ENCODE results near the gene NUMB. TPM values are rescaled to one million over a fixed set of nuclear protein-coding genes. Genes with fewer than 3 reads are reported as not detected.

NUMB gene
- total and polyA plus RNA-seq, 2 of the 4 experiments (the other 2 are of a cell fraction) = 45.9 to 114 TPM

- H3K14ac ChIP-seq (replicated peaks; ENCODE audit: low read depth, low read length) = peak overlapping the region; percentile 98
- 7% methylated on average over 3 of the region's 14 CpGs; no CpG with 5 or more reads in 1 of the 2 experiments for WGBS, 2 experiments (ENCODE audit: extremely low coverage in 2 of 2, insufficient read length in 1 of 2)
- H3K56ac ChIP-seq (ENCODE audit: extremely low read depth, insufficient read depth, low read length) = peak overlapping the region; percentile 58; the same call in 1 of the 2 replicates
- no peak overlapping the region for H2BK15ac ChIP-seq (ENCODE audit: low read depth, low read length)
- H2AK5ac ChIP-seq (ENCODE audit: low read depth, low read length) = peak overlapping the region; percentile 63
- no peaks in the 10 kb centered on the region for H3K36me3 ChIP-seq (ENCODE audit: control insufficient read depth, insufficient read depth, low read length)
- H2AK9ac ChIP-seq (replicated peaks; ENCODE audit: low read depth, low read length, poor library complexity) = peak overlapping the region; percentile 99
- dilution Hi-C loops (cut with HindIII; ENCODE audit: low sequenced_read_pairs, unreplicated experiment) = loop anchor here (25.0 kb wide), 1 partner anchor 171 kb away; no protein-coding TSS in a partner anchor
- peak overlapping the region; percentile 93 for H3K23ac ChIP-seq (ENCODE audit: low read depth, low read length)
- H2AFZ ChIP-seq (replicated peaks; ENCODE audit: low read length, poor library complexity) = peak overlapping the region; percentile 92
- peak overlapping the region in 1 of 2 experiments; percentile 68; a peak in 1 of 4 replicates for H4K8ac ChIP-seq (ENCODE audit: low read depth in 2 of 2, low read length in 2 of 2)
- H3K27me3 ChIP-seq (ENCODE audit: control insufficient read depth, insufficient read depth, low read length) = no peaks in the 10 kb centered on the region
- no peak for DNase-seq
- ChIA-PET POLR2A (ENCODE audit: unreplicated experiment) (no interaction called here), CTCF (no interaction called here)
- intact Hi-C loops (cut with micrococcal nuclease) = loop anchor here (5.0 kb wide), 1 partner anchor 41 kb away; no protein-coding TSS in a partner anchor
- H3K4ac ChIP-seq (ENCODE audit: low read depth, low read length) = peak overlapping the region; percentile 77
- no TSS peak for BruUV-seq (replicated peaks)
- peak overlapping the region; percentile 59 for H4K91ac ChIP-seq (ENCODE audit: insufficient read depth, low read depth, low read length)
- H4K5ac ChIP-seq (ENCODE audit: low read depth, low read length) = peak overlapping the region; percentile 69; the same call in 1 of the 2 replicates
- 0 out of 2 replicates have a peak overlapping the region, but pooled peaks have one; percentile 51 for H2BK120ac ChIP-seq (ENCODE audit: low read depth, low read length)
- H3K4me3 ChIP-seq (ENCODE audit: insufficient read depth, low read depth, low read length) = peak overlapping the region; percentile 93
- peak; percentile 5 for ATAC-seq (ENCODE audit: low read depth)
- H3K18ac ChIP-seq (ENCODE audit: low read depth, low read length) = peak overlapping the region; percentile 55
- H3K79me1 ChIP-seq (ENCODE audit: low read depth in 1 of 2, low read length in 2 of 2) = peaks cover 0 to 36% of the 10 kb centered on the region in 2 experiments; a peak in 2 of 4 replicates
- H3K9ac ChIP-seq (ENCODE audit: low read depth, low read length) = peak overlapping the region; percentile 94
- H4K20me1 ChIP-seq (ENCODE audit: insufficient read depth, low read length) = peaks cover 18% of the 10 kb centered on the region; the same call in 1 of the 2 replicates
- peak overlapping the region; percentile 92 for H3K27ac ChIP-seq (ENCODE audit: insufficient read depth, low read length)
- H3K4me1 ChIP-seq (ENCODE audit: control insufficient read depth, insufficient read depth, low read length) = peaks cover 11% of the 10 kb centered on the region
- H3K4me2 ChIP-seq (ENCODE audit: low read depth, low read length) = peak overlapping the region; percentile 93
- peaks cover 3% of the 10 kb centered on the region; the same call in 1 of the 2 replicates for H3K9me1 ChIP-seq (ENCODE audit: insufficient read depth, low read length)
- in situ Hi-C loops (cut with MboI; ENCODE audit: low sequenced_read_pairs) = no loop called here
- H2BK20ac ChIP-seq (ENCODE audit: low read depth, low read length) = no peak overlapping the region
- TF ChIP-seq CHD1 (IDR thresholded peaks at IDR 0.05; ENCODE audit: low read depth, low read length) = 0 out of 2 replicates have a peak, but pooled peaks have one; percentile 85
- 0 out of 2 replicates have a peak, but pooled peaks have one; percentile 51 for TF ChIP-seq POLR2A (IDR thresholded peaks at IDR 0.05; ENCODE audit: low read depth, low read length)
- TF ChIP-seq MAZ (IDR thresholded peaks at IDR 0.05; ENCODE audit: borderline replicate concordance, low read depth, low read length) = no peak
- TF ChIP-seq RFX5 (IDR thresholded peaks at IDR 0.05; ENCODE audit: low read depth, low read length) = no peak
- no peak for TF ChIP-seq MAFK (IDR thresholded peaks at IDR 0.05; ENCODE audit: low read depth, low read length)
- no peak for TF ChIP-seq RAD21 (IDR thresholded peaks at IDR 0.05; ENCODE audit: low read length)
- no peak for TF ChIP-seq CEBPB (IDR thresholded peaks at IDR 0.05; ENCODE audit: low read depth, low read length)
- TF ChIP-seq FOS (IDR thresholded peaks at IDR 0.05; ENCODE audit: low read depth, low read length) = no peak
- no peak for TF ChIP-seq SMC3 (IDR thresholded peaks at IDR 0.05; ENCODE audit: low read depth, low read length)
- TF ChIP-seq RCOR1 (IDR thresholded peaks at IDR 0.05; ENCODE audit: insufficient replicate concordance, low read length) = no peak
- TF ChIP-seq USF2 (IDR thresholded peaks at IDR 0.05; ENCODE audit: low read depth, low read length) = no peak
- no peak for TF ChIP-seq ELK1 (IDR thresholded peaks at IDR 0.05; ENCODE audit: borderline replicate concordance, low read depth, low read length)
- no peak for TF ChIP-seq BHLHE40 (IDR thresholded peaks at IDR 0.05; ENCODE audit: low read depth, low read length)
- H2BK5ac ChIP-seq (ENCODE audit: low read depth, low read length, poor library complexity, severe bottlenecking) = peak overlapping the region; percentile 86
- H3K9me3 ChIP-seq (ENCODE audit: control insufficient read depth, insufficient read depth, low read length) = no peaks in the 10 kb centered on the region
Observed at GRCh38 chr14:73457924-73458182, 493 bp downstream of the NUMB start.

Data from IMR-90 (cell line).